ENCODE data around the gene SHC2.
"Not testable (repeated sequence)": the region's sequence is repeated elsewhere in the genome, so short reads cannot be mapped to it uniquely, and the experiment has no call there.

SHC2 gene

GRCh38 chr19:405121-405965 is 55.5 kb downstream of the SHC2 start:
- DNase-seq, result no peak

- DNase-seq, result no peak
These were observed 57.4 kb downstream of the SHC2 start for GRCh38 chr19:403221-404027.

- DNase-seq, result no peak
These were observed 58.0 kb downstream of the SHC2 start for GRCh38 chr19:402786-403185.

- DNase-seq, result no peak
These were observed 58.8 kb downstream of the SHC2 start for GRCh38 chr19:401866-402511.

GRCh38 chr19:400976-401865 is 59.6 kb downstream of the SHC2 start:
- DNase-seq, result no peak

GRCh38 chr19:399370-399769 is 61.5 kb downstream of the SHC2 start:
- DNase-seq, result no peak

- no peak for DNase-seq
These were observed 62.1 kb downstream of the SHC2 start for GRCh38 chr19:398719-399118.

GRCh38 chr19:397941-398706 is 62.7 kb downstream of the SHC2 start:
- no peak for DNase-seq

GRCh38 chr19:397321-397720 is 63.5 kb downstream of the SHC2 start:
- DNase-seq, result no peak

- DNase-seq, result no peak
These were observed 65.4 kb downstream of the SHC2 start for GRCh38 chr19:395467-395866.

- not testable (repeated sequence) for DNase-seq
These were observed 66.0 kb downstream of the SHC2 start for GRCh38 chr19:394857-395256.

GRCh38 chr19:393560-393959 is 67.3 kb downstream of the SHC2 start:
- not testable (repeated sequence) for DNase-seq

GRCh38 chr19:392375-392970 is 68.4 kb downstream of the SHC2 start:
- no peak for DNase-seq

- no peak for DNase-seq
These were observed 69.0 kb downstream of the SHC2 start for GRCh38 chr19:391726-392374.

- no peak for DNase-seq
These were observed 69.7 kb downstream of the SHC2 start for GRCh38 chr19:391207-391557.

- DNase-seq, result no peak
These were observed 70.2 kb downstream of the SHC2 start for GRCh38 chr19:390386-391206.

GRCh38 chr19:389935-390289 is 70.9 kb downstream of the SHC2 start:
- no peak for DNase-seq

GRCh38 chr19:389255-389934 is 71.4 kb downstream of the SHC2 start:
- DNase-seq, result no peak

GRCh38 chr19:388691-389090 is 72.1 kb downstream of the SHC2 start:
- no peak for DNase-seq
